ENCODE measurements around the gene PHLDA3.

The PHLDA3 gene

GRCh38 chr1:201502511-201502857 lies 33.5 kb upstream of the PHLDA3 start:
- TF ChIP-seq ZNF274 (IDR thresholded peaks at IDR 0.05; ENCODE audit: low read length), result no peak
- no peak for TF ChIP-seq ZNF274 (tag by site-specific recombination; IDR thresholded peaks at IDR 0.05; ENCODE audit: borderline replicate concordance)
- TF ChIP-seq ZNF366 (tag by site-specific recombination; conservative IDR thresholded peaks at IDR 0.05), result no peak
- no peak for TF ChIP-seq ZBTB48 (tag by site-specific recombination; IDR thresholded peaks at IDR 0.05)
- TF ChIP-seq, protein P1, sequence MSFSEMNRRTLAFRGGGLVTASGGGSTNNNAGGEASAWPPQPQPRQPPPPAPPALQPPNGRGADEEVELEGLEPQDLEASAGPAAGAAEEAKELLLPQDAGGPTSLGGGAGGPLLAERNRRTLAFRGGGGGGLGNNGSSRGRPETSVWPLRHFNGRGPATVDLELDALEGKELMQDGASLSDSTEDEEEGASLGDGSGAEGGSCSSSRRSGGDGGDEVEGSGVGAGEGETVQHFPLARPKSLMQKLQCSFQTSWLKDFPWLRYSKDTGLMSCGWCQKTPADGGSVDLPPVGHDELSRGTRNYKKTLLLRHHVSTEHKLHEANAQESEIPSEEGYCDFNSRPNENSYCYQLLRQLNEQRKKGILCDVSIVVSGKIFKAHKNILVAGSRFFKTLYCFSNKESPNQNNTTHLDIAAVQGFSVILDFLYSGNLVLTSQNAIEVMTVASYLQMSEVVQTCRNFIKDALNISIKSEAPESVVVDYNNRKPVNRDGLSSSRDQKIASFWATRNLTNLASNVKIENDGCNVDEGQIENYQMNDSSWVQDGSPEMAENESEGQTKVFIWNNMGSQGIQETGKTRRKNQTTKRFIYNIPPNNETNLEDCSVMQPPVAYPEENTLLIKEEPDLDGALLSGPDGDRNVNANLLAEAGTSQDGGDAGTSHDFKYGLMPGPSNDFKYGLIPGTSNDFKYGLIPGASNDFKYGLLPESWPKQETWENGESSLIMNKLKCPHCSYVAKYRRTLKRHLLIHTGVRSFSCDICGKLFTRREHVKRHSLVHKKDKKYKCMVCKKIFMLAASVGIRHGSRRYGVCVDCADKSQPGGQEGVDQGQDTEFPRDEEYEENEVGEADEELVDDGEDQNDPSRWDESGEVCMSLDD (tag by site-specific recombination; IDR thresholded peaks at IDR 0.05), result no peak
- TF ChIP-seq ZNF792 (tag by site-specific recombination; IDR thresholded peaks at IDR 0.05), result no peak
- no peak for TF ChIP-seq KLF1 (tag by site-specific recombination; IDR thresholded peaks at IDR 0.05)
- TF ChIP-seq ZNF354C (tag by site-specific recombination; IDR thresholded peaks at IDR 0.05; ENCODE audit: borderline replicate concordance, low read depth), result no peak
- TF ChIP-seq, protein P2, sequence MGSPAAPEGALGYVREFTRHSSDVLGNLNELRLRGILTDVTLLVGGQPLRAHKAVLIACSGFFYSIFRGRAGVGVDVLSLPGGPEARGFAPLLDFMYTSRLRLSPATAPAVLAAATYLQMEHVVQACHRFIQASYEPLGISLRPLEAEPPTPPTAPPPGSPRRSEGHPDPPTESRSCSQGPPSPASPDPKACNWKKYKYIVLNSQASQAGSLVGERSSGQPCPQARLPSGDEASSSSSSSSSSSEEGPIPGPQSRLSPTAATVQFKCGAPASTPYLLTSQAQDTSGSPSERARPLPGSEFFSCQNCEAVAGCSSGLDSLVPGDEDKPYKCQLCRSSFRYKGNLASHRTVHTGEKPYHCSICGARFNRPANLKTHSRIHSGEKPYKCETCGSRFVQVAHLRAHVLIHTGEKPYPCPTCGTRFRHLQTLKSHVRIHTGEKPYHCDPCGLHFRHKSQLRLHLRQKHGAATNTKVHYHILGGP (tag by site-specific recombination; IDR thresholded peaks at IDR 0.05), result no peak
- no peak for TF ChIP-seq ZNF202 (tag by site-specific recombination; IDR thresholded peaks at IDR 0.05; ENCODE audit: borderline replicate concordance)
- no peak overlapping the region for H3K4me3 ChIP-seq (ENCODE audit: low read depth, low read length)
- CTCF ChIA-PET, result interaction anchor here (0.5 to 5.5 kb wide), 13 partner anchors 11 to 503 kb away, joined by 3 to 74 read pairs (median 4); no protein-coding TSS in a partner anchor
- H3K9me3 ChIP-seq (ENCODE audit: control insufficient read depth, insufficient read depth, low read depth, low read length), result no peaks in the 10 kb centered on the region
- H3K4me1 ChIP-seq (ENCODE audit: control insufficient read depth, insufficient read depth, low read length), result no peaks in the 10 kb centered on the region; the same call in none of the 2 replicates
- POLR2A ChIA-PET, result interaction anchor here (0.6 to 1.6 kb wide), 5 partner anchors 10 to 327 kb away, joined by 3 to 4 read pairs (median 4); partner anchors contain the start of genes IPO9 and PHLDA3
- H3K36me3 ChIP-seq (ENCODE audit: control insufficient read depth in 2 of 2, insufficient read depth in 1 of 2, low read length in 2 of 2), result no peaks in the 10 kb centered on the region
- no peak overlapping the region for H3K27ac ChIP-seq (ENCODE audit: extremely low read depth, low read depth, low read length)

DNA sequence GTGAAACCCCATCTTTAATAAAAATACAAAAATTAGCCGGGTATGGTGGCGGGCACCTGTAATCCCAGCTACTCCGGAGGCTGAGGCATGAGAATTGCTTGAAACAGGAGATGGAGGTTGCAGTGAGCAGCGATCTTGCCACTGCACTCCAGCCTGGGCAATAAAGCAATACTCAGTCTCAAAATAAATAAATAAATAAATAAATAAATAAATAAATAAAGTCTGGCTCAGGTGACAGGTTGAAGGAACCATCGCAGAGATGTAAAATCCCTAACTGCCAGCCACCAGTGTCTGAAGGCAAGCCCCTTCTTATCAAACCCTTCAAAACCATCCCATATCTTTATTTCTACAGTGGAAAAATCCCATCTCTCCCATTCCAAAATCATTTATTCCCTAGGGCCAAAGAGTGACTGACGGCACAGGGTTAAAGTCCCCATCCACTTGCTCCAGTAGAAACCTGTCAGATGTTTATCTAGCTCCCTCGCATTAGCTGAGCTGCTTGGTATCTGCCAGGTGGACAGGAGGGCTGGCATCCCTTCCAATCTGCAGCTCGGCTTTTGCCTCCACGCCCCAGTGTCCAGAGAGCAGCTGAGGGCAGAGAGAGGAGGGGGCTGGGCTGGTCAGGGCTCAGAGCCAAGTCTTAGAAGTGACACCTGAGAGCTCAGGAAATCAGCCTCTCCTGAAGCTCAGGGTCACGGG lies 33.0 kb upstream of the PHLDA3 start:
- no peak overlapping the region for H3K4me3 ChIP-seq (ENCODE audit: low read depth, low read length)
- POLR2A ChIA-PET, result interaction anchor here (0.6 to 1.6 kb wide), 7 partner anchors 9 to 1218 kb away, joined by 3 to 4 read pairs (median 4); partner anchors contain the start of genes IPO9 and PHLDA3
- no peaks in the 10 kb centered on the region; the same call in none of the 2 replicates for H3K4me1 ChIP-seq (ENCODE audit: control insufficient read depth, insufficient read depth, low read length)
- no peaks in the 10 kb centered on the region for H3K36me3 ChIP-seq (ENCODE audit: control insufficient read depth in 2 of 2, insufficient read depth in 1 of 2, low read length in 2 of 2)
- CTCF ChIA-PET, result interaction anchor here (0.5 to 5.5 kb wide), 10 partner anchors 11 to 474 kb away, joined by 3 to 74 read pairs (median 3); no protein-coding TSS in a partner anchor
- H3K27ac ChIP-seq (ENCODE audit: extremely low read depth, low read depth, low read length), result no peak overlapping the region
- H3K9me3 ChIP-seq (ENCODE audit: control insufficient read depth, insufficient read depth, low read depth, low read length), result no peaks in the 10 kb centered on the region
- TF ChIP-seq ZNF394 (tag by site-specific recombination; IDR thresholded peaks at IDR 0.05; ENCODE audit: borderline replicate concordance), result peak; percentile 92
- no peak for TF ChIP-seq ZNF610 (tag by site-specific recombination; IDR thresholded peaks at IDR 0.05; ENCODE audit: borderline replicate concordance)
- TF ChIP-seq ZBTB8A (tag by site-specific recombination; IDR thresholded peaks at IDR 0.05), result peak; percentile 64
- peak; percentile 74 for TF ChIP-seq ZNF426 (tag by site-specific recombination; IDR thresholded peaks at IDR 0.05)
- TF ChIP-seq ZNF629 (tag by site-specific recombination; IDR thresholded peaks at IDR 0.05), result 0 out of 2 replicates have a peak, but pooled peaks have one; percentile 18
- TF ChIP-seq, protein P3, sequence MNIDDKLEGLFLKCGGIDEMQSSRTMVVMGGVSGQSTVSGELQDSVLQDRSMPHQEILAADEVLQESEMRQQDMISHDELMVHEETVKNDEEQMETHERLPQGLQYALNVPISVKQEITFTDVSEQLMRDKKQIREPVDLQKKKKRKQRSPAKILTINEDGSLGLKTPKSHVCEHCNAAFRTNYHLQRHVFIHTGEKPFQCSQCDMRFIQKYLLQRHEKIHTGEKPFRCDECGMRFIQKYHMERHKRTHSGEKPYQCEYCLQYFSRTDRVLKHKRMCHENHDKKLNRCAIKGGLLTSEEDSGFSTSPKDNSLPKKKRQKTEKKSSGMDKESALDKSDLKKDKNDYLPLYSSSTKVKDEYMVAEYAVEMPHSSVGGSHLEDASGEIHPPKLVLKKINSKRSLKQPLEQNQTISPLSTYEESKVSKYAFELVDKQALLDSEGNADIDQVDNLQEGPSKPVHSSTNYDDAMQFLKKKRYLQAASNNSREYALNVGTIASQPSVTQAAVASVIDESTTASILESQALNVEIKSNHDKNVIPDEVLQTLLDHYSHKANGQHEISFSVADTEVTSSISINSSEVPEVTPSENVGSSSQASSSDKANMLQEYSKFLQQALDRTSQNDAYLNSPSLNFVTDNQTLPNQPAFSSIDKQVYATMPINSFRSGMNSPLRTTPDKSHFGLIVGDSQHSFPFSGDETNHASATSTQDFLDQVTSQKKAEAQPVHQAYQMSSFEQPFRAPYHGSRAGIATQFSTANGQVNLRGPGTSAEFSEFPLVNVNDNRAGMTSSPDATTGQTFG (tag by site-specific recombination; IDR thresholded peaks at IDR 0.05; ENCODE audit: borderline replicate concordance), result no peak
- TF ChIP-seq ZNF202 (tag by site-specific recombination; IDR thresholded peaks at IDR 0.05; ENCODE audit: borderline replicate concordance), result peak; percentile 62; the same call in 1 of the 2 replicates
- no peak for TF ChIP-seq ZNF239 (tag by site-specific recombination; IDR thresholded peaks at IDR 0.05)
- TF ChIP-seq RBAK (tag by site-specific recombination; IDR thresholded peaks at IDR 0.05), result no peak
- TF ChIP-seq, protein P4, sequence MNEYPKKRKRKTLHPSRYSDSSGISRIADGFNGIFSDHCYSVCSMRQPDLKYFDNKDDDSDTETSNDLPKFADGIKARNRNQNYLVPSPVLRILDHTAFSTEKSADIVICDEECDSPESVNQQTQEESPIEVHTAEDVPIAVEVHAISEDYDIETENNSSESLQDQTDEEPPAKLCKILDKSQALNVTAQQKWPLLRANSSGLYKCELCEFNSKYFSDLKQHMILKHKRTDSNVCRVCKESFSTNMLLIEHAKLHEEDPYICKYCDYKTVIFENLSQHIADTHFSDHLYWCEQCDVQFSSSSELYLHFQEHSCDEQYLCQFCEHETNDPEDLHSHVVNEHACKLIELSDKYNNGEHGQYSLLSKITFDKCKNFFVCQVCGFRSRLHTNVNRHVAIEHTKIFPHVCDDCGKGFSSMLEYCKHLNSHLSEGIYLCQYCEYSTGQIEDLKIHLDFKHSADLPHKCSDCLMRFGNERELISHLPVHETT (tag by site-specific recombination; IDR thresholded peaks at IDR 0.05), result peak; percentile 60; the same call in 1 of the 2 replicates
- no peak for TF ChIP-seq ZNF221 (tag by site-specific recombination; IDR thresholded peaks at IDR 0.05; ENCODE audit: borderline replicate concordance)
- no peak for TF ChIP-seq EGR2 (tag by site-specific recombination; IDR thresholded peaks at IDR 0.05; ENCODE audit: low read depth)
- TF ChIP-seq PRDM1 (tag by site-specific recombination; IDR thresholded peaks at IDR 0.05), result no peak
- TF ChIP-seq ZNF664 (tag by site-specific recombination; IDR thresholded peaks at IDR 0.05), result 0 out of 2 replicates have a peak, but pooled peaks have one; percentile 39
- TF ChIP-seq ZNF311 (tag by site-specific recombination; IDR thresholded peaks at IDR 0.05; ENCODE audit: borderline replicate concordance), result no peak
- peak; percentile 65; the same call in 1 of the 2 replicates for TF ChIP-seq ZNF138 (tag by site-specific recombination; IDR thresholded peaks at IDR 0.05; ENCODE audit: borderline replicate concordance)
- TF ChIP-seq ZNF2 (tag by site-specific recombination; IDR thresholded peaks at IDR 0.05), result no peak
